Left colon (tissue), 2 donors: ENCODE results near the gene NKAIN1. TPM values are rescaled to one million over a fixed set of nuclear protein-coding genes. Genes with fewer than 3 reads are reported as not detected.
"Not testable (repeated sequence)": the region's sequence is repeated elsewhere in the genome, so short reads cannot be mapped to it uniquely, and the experiment has no call there.

Source experiments
- ATAC-seq: fragments of 200-7000 bp; cut with Tn5 transposase; one replicate; pipeline ENCODE4 v1.9.1; 2020; ENCODE audit warnings: mild to moderate bottlenecking, moderate library complexity
- DNase-seq, 2 donors: peaks; one replicate each; pipeline ENCODE4 v3.0.0-alpha.2; 2020
- intact Hi-C, 2 donors: fragments of 100-400 bp; cut with DNase I in 1 of 2; cut with micrococcal nuclease in 1 of 2; formaldehyde crosslinking; loops; one replicate each; pipeline versions ENCODE4 v1.11.2 to v1.14.0; 2022; cut with DNase I, micrococcal nuclease
- total RNA-seq, 2 donors: library from RNA; stranded (reverse); fragmentation: NEBNext Ultra II Directional; extraction: Animal tissue kit (Norgen Biotek cat#: 25700); gene quantifications; one replicate each; pipeline ENCODE4 v1.2.1, GENCODE V29; 2021
- donor health status: DM: no; HTN: no; CAD: no.
- donor health status: DM: yes; HTN: yes; CAD: no.

Gene NKAIN1
- total RNA-seq, 2 donors from 2014 or later: 0.09 to 0.20 TPM

- no peak for DNase-seq
- no peak for ATAC-seq
- intact Hi-C loops: no loop called here
Observed at GRCh38 chr1:31163866-31164265, 75.8 kb downstream of the NKAIN1 start.

GRCh38 chr1:31161571-31161970, 78.1 kb downstream of the NKAIN1 start:
- no peak for DNase-seq
- ATAC-seq: no peak
- intact Hi-C loops: no loop called here

- ATAC-seq: peak; percentile 26
- intact Hi-C loops: no loop called here
- DNase-seq: no peak
Observed at GRCh38 chr1:31159869-31160611, 79.6 kb downstream of the NKAIN1 start.

GRCh38 chr1:31159323-31159722, 80.4 kb downstream of the NKAIN1 start:
- DNase-seq: no peak
- intact Hi-C loops: no loop called here
- ATAC-seq: no peak

- peak; percentile 83 for ATAC-seq
- intact Hi-C loops: no loop called here
Observed at GRCh38 chr1:31155216-31155806, 84.4 kb downstream of the NKAIN1 start.

GRCh38 chr1:31154632-31155215, 85.0 kb downstream of the NKAIN1 start:
- DNase-seq (peak; percentile 82 to 90), ATAC-seq (peak; percentile 86)
- intact Hi-C loops: no loop called here

More at GRCh38 chr1:31155216-31155806, 84.4 kb downstream of the NKAIN1 start:
- peak; percentile 63 to 80 for DNase-seq

GRCh38 chr1:31154000-31154631, 85.6 kb downstream of the NKAIN1 start:
- DNase-seq (no peak), ATAC-seq (no peak)
- intact Hi-C loops: no loop called here

GRCh38 chr1:31153423-31153822, 86.3 kb downstream of the NKAIN1 start:
- ATAC-seq (no peak), DNase-seq (no peak)
- intact Hi-C loops: no loop called here

GRCh38 chr1:31152181-31152795, 87.4 kb downstream of the NKAIN1 start:
- intact Hi-C loops: no loop called here
- no peak for ATAC-seq
- no peak for DNase-seq

- intact Hi-C loops: no loop called here
- DNase-seq (no peak), ATAC-seq (no peak)
Observed at GRCh38 chr1:31151402-31151801, 88.3 kb downstream of the NKAIN1 start.

- ATAC-seq (no peak), DNase-seq (no peak)
- intact Hi-C loops: no loop called here
Observed at GRCh38 chr1:31148409-31148808, 91.3 kb downstream of the NKAIN1 start.

- no peak for DNase-seq
- no peak for ATAC-seq
- intact Hi-C loops: no loop called here
Observed at GRCh38 chr1:31145648-31146047, 94.0 kb downstream of the NKAIN1 start.

GRCh38 chr1:31144442-31144841, 95.2 kb downstream of the NKAIN1 start:
- no peak for ATAC-seq
- intact Hi-C loops: no loop called here
- DNase-seq: no peak

- intact Hi-C loops: no loop called here
- ATAC-seq (no peak), DNase-seq (no peak)
Observed at GRCh38 chr1:31143455-31143854, 96.2 kb downstream of the NKAIN1 start.

GRCh38 chr1:31142406-31142805, 97.3 kb downstream of the NKAIN1 start:
- no peak for DNase-seq
- intact Hi-C loops: no loop called here
- ATAC-seq: no peak

- intact Hi-C loops: no loop called here
- DNase-seq (no peak), ATAC-seq (no peak)
Observed at GRCh38 chr1:31140299-31140698, 99.4 kb downstream of the NKAIN1 start.

GRCh38 chr1:31138797-31139521, 100.7 kb downstream of the NKAIN1 start:
- not testable (repeated sequence) for DNase-seq, ATAC-seq

GRCh38 chr1:31137873-31138272, 101.8 kb downstream of the NKAIN1 start:
- intact Hi-C loops, ATAC-seq, DNase-seq: not testable (repeated sequence)

More at GRCh38 chr1:31138797-31139521, 100.7 kb downstream of the NKAIN1 start:
- intact Hi-C loops: not testable (repeated sequence)
